Body of pancreas (tissue), 4 donors: ENCODE data around the gene CYBC1. TPM values are rescaled to one million over a fixed set of nuclear protein-coding genes. Genes with fewer than 3 reads are reported as not detected.

Experiments used
- ATAC-seq: fragments of 150-250 bp; one replicate; pipeline ENCODE4 v1.9.1; 2016
- DNase-seq, 4 donors: peaks; one replicate each; pipeline ENCODE4 v3.0.0-alpha.2; 2019
- H3K27ac ChIP-seq, 4 donors: fragments of 200-600 bp; sonication (generic); 1 replicate in 3 of 4; 2 replicates in 1 of 4; pipeline versions ENCODE4 v1.5.1 to v1.6.1; 2016 to 2019; ENCODE audit warnings: mild to moderate bottlenecking in 1 of 4, mixed read lengths in 1 of 4, moderate library complexity in 1 of 4
- H3K27me3 ChIP-seq, 2 donors: fragments of 200-600 bp; sonication (generic); one replicate each; pipeline ENCODE4 v1.6.0; 2016; ENCODE audit warnings: mild to moderate bottlenecking in 1 of 2
- H3K36me3 ChIP-seq, 2 donors: fragments of 200-600 bp; sonication (generic); replicated peaks in 1 of 2; 2 replicates each; pipeline ENCODE4 v1.5.1; 2016; ENCODE audit warnings: low read depth in 2 of 2; ENCODE audit not compliant: insufficient read depth in 1 of 2
- H3K4me1 ChIP-seq: fragments of 200-600 bp; sonication (generic); one replicate; pipeline ENCODE4 v1.6.0; 2016
- H3K4me3 ChIP-seq, 2 donors: fragments of 200-600 bp; sonication (generic); 1 replicate in 1 of 2; 2 replicates in 1 of 2; pipeline ENCODE4 v1.5.1; 2016 to 2019
- H3K9me3 ChIP-seq, 3 donors: fragments of 200-600 bp; sonication (generic); 1 replicate in 2 of 3; 2 replicates in 1 of 3; pipeline ENCODE4 v1.5.1; 2016
- CTCF ChIP-seq, 7 experiments: fragments of 450-650 bp in 4 of 7; fragments of 200-600 bp in 3 of 7; sonication (generic) in 3 of 7; IDR thresholded peaks; one replicate each; pipeline ENCODE4 v1.5.1; 2016 to 2019; ENCODE audit warnings: antibody characterized with exemption in 7 of 7
- POLR2A ChIP-seq, 3 donors: fragments of 450-650 bp; IDR thresholded peaks; one replicate each; pipeline ENCODE4 v1.6.1; 2016; ENCODE audit warnings: antibody characterized with exemption in 3 of 3, mild to moderate bottlenecking in 2 of 3
- WGBS, 2 donors: methylation state at CpG; one replicate each; pipeline ENCODE4 v1.1.5; 2017; 5-methylcytosine and 5-hydroxymethylcytosine counted together
- intact Hi-C: fragments of 100-400 bp; cut with DNase I; formaldehyde crosslinking; loops from one replicate; pipeline ENCODE4 v1.15.1; 2023
- total RNA-seq, 2 donors: library from RNA; depleted of rRNA; stranded (reverse); fragments of >200 nt; gene quantifications; one replicate each; pipeline ENCODE4 v1.1.0, GENCODE V29; 2016

The CYBC1 gene
- total RNA-seq, 2 donors from 2014 or later = 53.1 to 68.2 TPM

DNA sequence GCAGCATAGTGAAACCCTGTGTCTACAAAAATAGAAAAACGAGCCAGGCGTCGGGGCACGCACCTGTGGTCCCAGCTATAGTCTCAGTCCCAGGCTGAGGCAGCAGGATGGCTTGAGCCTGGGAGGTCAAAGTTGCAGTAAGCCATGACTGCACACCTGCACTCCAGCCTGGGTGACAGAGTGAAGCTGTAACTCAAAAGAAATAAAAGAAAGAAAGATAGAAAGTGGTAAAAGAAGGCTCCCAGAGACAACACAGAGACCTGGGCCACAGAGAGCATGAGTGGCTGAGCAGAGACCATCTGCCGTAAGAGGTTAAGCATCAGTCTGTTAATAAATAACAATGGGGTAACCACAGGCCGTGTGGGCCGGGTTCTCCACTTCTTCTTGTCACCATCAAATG lies 47.7 kb downstream of the CYBC1 start:
- Histone ChIP-seq H3K9me3 (no peaks in the 10 kb centered on the region), H3K27ac (no peak overlapping the region), H3K36me3 (peaks cover 0 to 3% of the 10 kb centered on the region in 2 donors), H3K27me3 (no peaks in the 10 kb centered on the region), H3K4me1 (no peaks in the 10 kb centered on the region), H3K4me3 (no peak overlapping the region)
- no peak for DNase-seq
- no peak for ATAC-seq
- intact Hi-C loops = no loop called here
- WGBS, 2 donors = 80 to 82% methylated on average over 7 of the region's 7 CpGs
- TF ChIP-seq CTCF (IDR thresholded peaks at IDR 0.05) = no peak
- no peak for TF ChIP-seq POLR2A (IDR thresholded peaks at IDR 0.05)

DNA sequence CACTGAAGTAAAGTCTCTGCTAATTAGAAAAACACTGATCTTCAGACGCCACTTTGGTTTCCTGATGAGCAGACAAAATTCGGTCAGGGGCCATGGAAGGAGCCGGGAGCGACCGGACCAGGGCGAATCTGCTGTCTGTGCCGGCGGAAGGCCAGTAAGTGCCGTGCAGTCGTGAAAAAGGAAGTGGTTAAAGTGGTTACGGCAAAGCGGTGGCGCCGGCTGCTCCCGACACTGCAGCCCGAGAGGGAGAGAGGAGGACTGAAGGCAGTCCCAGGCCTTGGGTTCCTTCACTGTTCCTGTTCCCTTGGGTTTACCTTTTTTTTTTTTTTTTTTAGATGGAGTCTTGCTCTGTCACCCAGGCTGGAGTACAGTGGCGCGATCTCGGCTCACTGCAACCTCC lies 49.7 kb downstream of the CYBC1 start:
- no peak for ATAC-seq
- intact Hi-C loops = no loop called here

GRCh38 chr17:82400206-82400605 lies 50.3 kb downstream of the CYBC1 start:
- ATAC-seq = no peak
- Histone ChIP-seq H3K4me1 (no peaks in the 10 kb centered on the region), H3K4me3 (no peak overlapping the region), H3K27me3 (no peaks in the 10 kb centered on the region), H3K36me3 (peaks cover 0 to 3% of the 10 kb centered on the region in 2 donors), H3K27ac (peak overlapping the region in 1 of 4 donors; percentile 16), H3K9me3 (no peaks in the 10 kb centered on the region)
- 59 to 71% methylated on average over 7 of the region's 7 CpGs for WGBS, 2 donors
- DNase-seq = no peak
- intact Hi-C loops = no loop called here
- TF ChIP-seq POLR2A (IDR thresholded peaks at IDR 0.05) (no peak), CTCF (IDR thresholded peaks at IDR 0.05) (no peak)

More for the DNA sequence above, 49.7 kb downstream of the CYBC1 start:
- H3K4me3 ChIP-seq = no peak overlapping the region
- no peaks in the 10 kb centered on the region for H3K27me3 ChIP-seq
- no peak for TF ChIP-seq CTCF (IDR thresholded peaks at IDR 0.05)
- TF ChIP-seq POLR2A (IDR thresholded peaks at IDR 0.05) = no peak
- peak in 1 of 4 donors; percentile 56 for DNase-seq
- H3K9me3 ChIP-seq = no peaks in the 10 kb centered on the region
- 66 to 93% methylated on average over 19 of the region's 19 CpGs for WGBS, 2 donors
- H3K27ac ChIP-seq = peak overlapping the region in 1 of 4 donors; percentile 16
- H3K4me1 ChIP-seq = no peaks in the 10 kb centered on the region
- peaks cover 0 to 3% of the 10 kb centered on the region in 2 donors for H3K36me3 ChIP-seq

DNA sequence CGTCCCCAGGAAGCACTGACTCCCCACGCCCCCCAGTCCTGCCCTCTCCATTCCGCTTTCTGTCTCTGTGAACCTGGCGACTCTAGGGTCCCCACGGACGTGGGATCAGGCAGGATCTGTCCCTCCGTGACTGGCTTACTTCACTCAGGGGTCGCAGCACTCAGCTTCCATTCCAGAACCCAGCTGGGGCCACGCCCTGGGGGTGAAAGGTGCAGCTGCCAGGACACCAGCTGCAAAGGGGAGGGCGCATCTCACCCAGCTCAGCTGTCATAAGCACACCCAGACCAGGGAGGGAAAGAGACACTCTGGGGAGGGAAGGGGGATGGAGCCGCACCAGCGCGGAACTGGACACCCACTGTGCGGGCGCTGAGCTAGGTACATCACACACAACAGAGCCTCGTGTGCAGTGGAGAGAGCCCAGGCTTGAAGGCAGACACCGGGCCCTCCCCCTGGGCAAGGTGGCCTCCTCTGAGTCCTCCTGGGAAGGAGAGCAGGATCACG lies 50.9 kb downstream of the CYBC1 start:
- Histone ChIP-seq H3K27me3 (no peaks in the 10 kb centered on the region), H3K9me3 (no peaks in the 10 kb centered on the region), H3K4me1 (no peaks in the 10 kb centered on the region), H3K4me3 (no peak overlapping the region), H3K36me3 (peaks cover 0 to 3% of the 10 kb centered on the region in 2 donors), H3K27ac (no peak overlapping the region)
- TF ChIP-seq CTCF (IDR thresholded peaks at IDR 0.05) (no peak), POLR2A (IDR thresholded peaks at IDR 0.05) (no peak)
- DNase-seq (no peak), ATAC-seq (no peak)
- WGBS, 2 donors = 91% methylated on average over 11 to 18 of the region's 18 CpGs
- intact Hi-C loops = no loop called here

DNA sequence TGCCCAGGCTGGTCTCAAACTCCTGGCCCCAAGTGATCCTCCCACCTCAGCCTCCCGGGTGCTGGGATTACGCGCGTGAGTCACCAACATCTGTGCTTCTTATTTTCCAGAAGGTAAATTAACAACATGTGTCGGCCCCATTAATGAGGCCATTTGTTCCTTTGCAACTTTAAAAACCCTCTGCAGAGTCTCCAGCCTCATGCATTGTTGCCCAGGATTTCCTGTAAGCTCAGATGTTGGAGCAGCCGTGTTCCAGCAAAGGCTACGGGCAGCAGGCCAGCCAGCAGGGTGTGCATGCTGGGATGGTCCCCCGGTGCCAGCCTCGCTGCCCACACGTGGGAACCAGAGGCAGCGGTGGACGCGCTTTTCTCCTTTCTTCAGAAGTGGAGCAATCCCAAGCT lies 51.5 kb downstream of the CYBC1 start:
- H3K4me1 ChIP-seq = no peaks in the 10 kb centered on the region
- no peak overlapping the region for H3K4me3 ChIP-seq
- intact Hi-C loops = no loop called here
- no peak for TF ChIP-seq POLR2A (IDR thresholded peaks at IDR 0.05)
- no peak for TF ChIP-seq CTCF (IDR thresholded peaks at IDR 0.05)
- DNase-seq (no peak), ATAC-seq (no peak)
- 81 to 93% methylated on average over 13 of the region's 13 CpGs for WGBS, 2 donors
- H3K27me3 ChIP-seq = no peaks in the 10 kb centered on the region
- H3K36me3 ChIP-seq = peaks cover 0 to 3% of the 10 kb centered on the region in 2 donors
- H3K27ac ChIP-seq = no peak overlapping the region
- no peaks in the 10 kb centered on the region for H3K9me3 ChIP-seq
